ENCODE data around the gene HOXA4.
A peak's percentile ranks its signal among the peaks of the same experiment; 100 is the strongest.

Gene HOXA4

DNA sequence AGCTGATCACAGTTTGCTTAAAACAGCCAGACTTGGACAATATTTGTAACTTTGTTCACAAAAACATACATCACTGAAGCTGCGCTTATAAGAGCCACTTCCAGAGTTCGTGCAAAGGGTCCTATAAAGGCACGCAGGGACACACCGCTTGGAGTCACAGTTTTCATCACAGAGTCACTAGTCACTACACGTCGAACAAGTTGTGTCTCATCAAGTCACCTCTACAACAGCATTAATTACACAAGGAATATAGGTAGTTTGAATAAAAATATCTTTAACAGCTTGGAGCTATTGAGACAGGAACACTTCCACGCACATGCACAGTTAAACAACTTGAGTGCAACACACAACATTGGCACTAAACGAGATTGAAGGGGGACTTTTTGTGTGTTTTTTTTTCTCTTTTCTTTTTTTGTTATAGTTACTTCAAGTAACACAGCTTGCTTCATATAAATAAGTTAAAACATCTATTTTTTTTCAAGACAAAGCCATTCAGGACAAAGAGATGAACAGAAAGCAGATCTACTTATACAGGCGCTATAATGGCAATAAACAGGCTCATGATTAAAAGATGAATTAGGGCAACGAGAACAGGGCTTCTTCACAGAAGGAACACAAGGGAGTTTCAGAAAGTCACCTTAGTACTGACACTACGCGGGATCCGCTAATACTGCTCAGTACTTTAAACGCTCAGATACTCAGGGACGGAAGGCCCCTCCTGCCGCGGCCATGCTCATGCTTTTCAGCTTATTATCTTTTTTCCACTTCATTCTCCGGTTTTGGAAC, 10.8 kb upstream of the HOXA4 start:
- no peak for DNase-seq
- Histone ChIP-seq H3K27me3 (peaks cover 100% of the 10 kb centered on the region), H3K36me3 (no peaks in the 10 kb centered on the region), H3K4me1 (no peaks in the 10 kb centered on the region), H3K9me3 (no peaks in the 10 kb centered on the region), H3K4me3 (ENCODE audit: low read depth, low read length) (no peak overlapping the region)
- TF ChIP-seq CTCF (IDR thresholded peaks at IDR 0.05; ENCODE audit: low read depth, low read length): no peak

- H3K36me3 ChIP-seq: no peaks in the 10 kb centered on the region
- H3K4me3 ChIP-seq (ENCODE audit: low read depth, low read length): no peak overlapping the region
- H3K9me3 ChIP-seq: no peaks in the 10 kb centered on the region
- H3K4me1 ChIP-seq: no peaks in the 10 kb centered on the region
- peaks cover 100% of the 10 kb centered on the region for H3K27me3 ChIP-seq
- no peak for DNase-seq
- TF ChIP-seq CTCF (IDR thresholded peaks at IDR 0.05; ENCODE audit: low read depth, low read length): no peak
These were observed 9.7 kb upstream of the HOXA4 start for GRCh38 chr7:27140126-27140857.

- peak; percentile 6 for DNase-seq
- Histone ChIP-seq H3K36me3 (no peaks in the 10 kb centered on the region), H3K4me1 (no peaks in the 10 kb centered on the region), H3K27me3 (peaks cover 100% of the 10 kb centered on the region), H3K9me3 (no peaks in the 10 kb centered on the region), H3K4me3 (ENCODE audit: low read depth, low read length) (no peak overlapping the region)
- TF ChIP-seq CTCF (IDR thresholded peaks at IDR 0.05; ENCODE audit: low read depth, low read length): no peak
These were observed 9.0 kb upstream of the HOXA4 start for GRCh38 chr7:27139334-27140125.

- peaks cover 100% of the 10 kb centered on the region for H3K27me3 ChIP-seq
- H3K9me3 ChIP-seq: no peaks in the 10 kb centered on the region
- H3K36me3 ChIP-seq: no peaks in the 10 kb centered on the region
- H3K4me1 ChIP-seq: no peaks in the 10 kb centered on the region
- H3K4me3 ChIP-seq (ENCODE audit: low read depth, low read length): no peak overlapping the region
- DNase-seq: no peak
- TF ChIP-seq CTCF (IDR thresholded peaks at IDR 0.05; ENCODE audit: low read depth, low read length): no peak
These were observed 8.4 kb upstream of the HOXA4 start for GRCh38 chr7:27138985-27139333.

DNA sequence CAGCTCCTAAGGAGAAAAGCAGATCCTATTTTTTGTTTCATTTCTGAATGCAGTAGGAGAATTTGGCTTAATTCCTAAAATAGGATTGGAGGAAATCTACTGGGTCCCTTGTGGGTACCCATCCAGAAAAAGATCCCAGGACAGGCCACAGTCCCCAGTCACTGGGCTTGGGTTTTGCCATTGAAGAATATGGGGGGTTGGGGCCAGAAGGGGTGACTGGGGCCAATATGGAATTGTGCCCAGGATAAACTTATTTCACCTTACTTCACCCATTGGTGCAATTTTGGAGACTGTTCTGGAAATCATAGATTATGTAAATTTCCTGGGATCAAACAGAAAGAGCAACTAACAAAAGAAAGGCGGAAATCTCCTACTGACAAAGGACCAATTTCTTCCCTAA, 7.9 kb upstream of the HOXA4 start:
- Histone ChIP-seq H3K4me3 (ENCODE audit: low read depth, low read length) (no peak overlapping the region), H3K4me1 (no peaks in the 10 kb centered on the region), H3K36me3 (no peaks in the 10 kb centered on the region), H3K9me3 (no peaks in the 10 kb centered on the region), H3K27me3 (peaks cover 100% of the 10 kb centered on the region)
- no peak for TF ChIP-seq CTCF (IDR thresholded peaks at IDR 0.05; ENCODE audit: low read depth, low read length)
- DNase-seq: no peak
